NCI-H526 treated with DMSO at 0.1 percent for 48 hours (cell line): Measurements from ENCODE around the gene FBXW11.
"Not testable (repeated sequence)": the region's sequence is repeated elsewhere in the genome, so short reads cannot be mapped to it uniquely, and the experiment has no call there.

Experiments used
- DNase-seq: peaks from one replicate; lab custom pipeline; 2025; lab: John Stamatoyannopoulos, UW

Gene FBXW11

DNA sequence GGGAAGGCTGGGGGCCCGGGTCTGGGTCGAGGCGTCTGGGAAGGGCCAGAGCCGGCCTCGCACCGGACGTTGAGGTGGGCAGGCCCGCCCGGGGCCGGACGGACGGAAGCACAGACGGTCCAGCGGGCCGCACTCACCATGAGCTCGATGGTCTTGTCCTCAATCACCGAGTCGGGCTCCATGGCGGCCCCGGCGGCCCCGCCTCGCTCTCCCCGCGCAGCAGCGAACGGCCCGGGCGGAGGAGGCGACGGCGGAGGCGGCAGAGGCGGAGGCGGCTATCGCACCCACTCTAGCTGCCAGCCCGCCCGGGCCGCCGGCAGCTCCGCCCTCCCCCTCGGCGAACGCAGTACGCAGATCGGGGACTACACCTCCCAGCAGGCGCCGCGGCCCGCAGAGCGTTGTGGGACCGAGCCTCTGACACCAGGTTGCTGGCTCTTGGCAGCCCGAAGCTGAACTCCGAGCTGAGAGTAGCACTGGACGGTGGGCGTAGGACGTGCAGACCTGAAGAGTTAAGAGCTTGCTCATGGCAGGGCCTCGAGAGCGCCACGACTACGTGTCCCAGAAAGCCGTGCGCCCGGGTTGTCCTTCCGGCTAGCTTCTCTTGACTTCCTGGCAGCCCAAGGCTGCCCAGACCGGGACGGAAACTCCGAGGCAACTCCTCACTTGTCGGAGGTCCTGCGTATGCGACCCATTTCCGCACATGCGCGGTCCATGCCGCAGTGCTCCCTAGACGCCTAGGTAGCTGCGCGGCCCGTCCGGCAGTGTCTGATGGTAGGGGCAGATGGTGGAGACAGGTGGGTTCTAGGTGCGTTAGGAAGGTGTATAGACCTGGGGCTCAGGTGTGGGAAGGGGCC is at the start of gene FBXW11:
TSS of gene FBXW11 (minus strand) at position 318 of the 854 bp plus-strand sequence. CDS start at position 182, 136 bp downstream.
- DNase-seq = peak; percentile 87

DNA sequence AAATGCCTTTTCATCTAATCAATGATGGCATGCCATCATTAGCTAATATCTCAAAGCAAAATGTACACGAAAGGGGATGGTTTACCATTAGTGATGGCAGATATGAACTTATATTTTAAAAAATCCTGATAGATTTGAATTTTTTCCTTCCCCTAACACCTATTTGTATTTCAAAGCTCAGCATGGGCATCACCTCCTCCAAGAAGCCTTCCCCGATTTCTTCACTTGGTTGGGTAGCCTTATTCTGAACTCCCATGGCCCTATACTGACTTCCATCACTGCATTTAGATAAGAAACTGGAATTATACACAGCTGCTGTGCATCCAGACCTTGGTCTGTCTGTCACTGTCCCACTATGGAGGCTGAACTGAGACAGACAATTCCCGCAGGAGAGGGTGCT is 49.6 kb upstream of the FBXW11 start:
- no peak for DNase-seq

DNA sequence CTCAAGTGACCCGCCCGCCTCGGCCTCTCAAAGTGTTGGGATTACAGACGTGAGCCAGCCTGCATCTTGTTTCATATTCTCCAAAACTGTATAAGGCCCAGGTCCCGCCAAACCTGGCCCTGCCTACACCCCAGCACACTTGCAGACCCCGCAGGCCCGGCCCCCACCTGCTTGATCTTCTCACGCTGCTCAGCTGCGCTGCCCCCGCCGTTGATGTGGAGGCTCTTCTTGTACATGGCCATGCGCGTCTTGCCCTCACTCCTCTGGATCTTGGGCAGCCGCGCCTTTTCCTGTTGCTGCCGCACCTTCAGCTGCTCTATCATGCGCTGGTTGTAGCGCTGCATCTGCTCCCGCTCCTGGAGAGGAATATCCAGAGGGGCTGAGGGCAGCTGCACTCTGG is 49.0 kb upstream of the FBXW11 start:
- DNase-seq = no peak

DNA sequence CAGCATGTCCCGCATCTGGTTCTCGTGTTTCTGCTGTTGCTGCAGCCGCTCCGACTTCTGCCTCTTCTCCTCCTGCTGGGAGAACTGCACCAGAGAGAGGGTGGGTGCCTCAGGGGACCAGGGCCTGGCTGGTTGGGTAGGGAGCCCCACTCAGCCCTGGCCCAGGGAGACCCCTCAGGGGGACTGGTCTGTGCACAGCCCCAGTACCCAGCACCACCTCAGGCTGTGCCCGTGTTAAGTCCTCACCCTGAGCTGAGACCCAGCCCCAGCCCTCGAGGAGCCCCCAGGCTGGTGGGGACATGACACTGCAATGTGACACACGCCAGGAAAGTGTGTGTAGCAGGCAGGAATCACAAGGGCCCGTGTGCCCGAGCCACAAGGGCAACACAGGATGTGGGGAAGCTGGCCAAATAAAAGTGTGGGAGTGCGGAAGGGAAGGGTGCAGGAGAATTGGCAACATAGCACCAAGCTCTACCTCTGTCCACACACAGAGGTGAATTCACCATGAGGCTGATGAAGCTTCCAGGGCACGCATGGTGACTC is 48.2 kb upstream of the FBXW11 start:
- no peak for DNase-seq

GRCh38 chr5:172052450-172053236 is 46.2 kb upstream of the FBXW11 start:
- no peak for DNase-seq

GRCh38 chr5:172051643-172052339 is 45.4 kb upstream of the FBXW11 start:
- no peak for DNase-seq

- DNase-seq = no peak
These were observed 43.6 kb upstream of the FBXW11 start for GRCh38 chr5:172050080-172050479.

- DNase-seq = no peak
These were observed 42.9 kb upstream of the FBXW11 start for GRCh38 chr5:172049226-172049796.

GRCh38 chr5:172048539-172049101 is 42.2 kb upstream of the FBXW11 start:
- DNase-seq = no peak

- no peak for DNase-seq
These were observed 41.7 kb upstream of the FBXW11 start for GRCh38 chr5:172048170-172048422.

GRCh38 chr5:172046593-172046992 is 40.2 kb upstream of the FBXW11 start:
- no peak for DNase-seq

DNA sequence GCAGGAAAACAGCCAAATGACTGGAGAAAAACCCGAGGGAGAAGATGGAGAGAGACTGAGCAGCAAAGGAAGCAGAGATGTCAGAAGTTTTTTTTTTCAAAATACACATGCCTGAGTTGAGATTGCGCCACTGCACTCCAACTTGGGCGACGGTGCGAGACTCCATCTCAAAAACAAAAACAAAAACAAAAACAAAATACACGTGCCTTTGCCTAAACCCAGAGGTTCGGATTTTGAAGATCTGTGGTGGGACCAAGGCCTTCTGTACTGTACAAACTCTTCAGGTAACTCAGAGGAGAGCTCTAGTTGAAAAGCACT is 38.8 kb upstream of the FBXW11 start:
- no peak for DNase-seq

DNA sequence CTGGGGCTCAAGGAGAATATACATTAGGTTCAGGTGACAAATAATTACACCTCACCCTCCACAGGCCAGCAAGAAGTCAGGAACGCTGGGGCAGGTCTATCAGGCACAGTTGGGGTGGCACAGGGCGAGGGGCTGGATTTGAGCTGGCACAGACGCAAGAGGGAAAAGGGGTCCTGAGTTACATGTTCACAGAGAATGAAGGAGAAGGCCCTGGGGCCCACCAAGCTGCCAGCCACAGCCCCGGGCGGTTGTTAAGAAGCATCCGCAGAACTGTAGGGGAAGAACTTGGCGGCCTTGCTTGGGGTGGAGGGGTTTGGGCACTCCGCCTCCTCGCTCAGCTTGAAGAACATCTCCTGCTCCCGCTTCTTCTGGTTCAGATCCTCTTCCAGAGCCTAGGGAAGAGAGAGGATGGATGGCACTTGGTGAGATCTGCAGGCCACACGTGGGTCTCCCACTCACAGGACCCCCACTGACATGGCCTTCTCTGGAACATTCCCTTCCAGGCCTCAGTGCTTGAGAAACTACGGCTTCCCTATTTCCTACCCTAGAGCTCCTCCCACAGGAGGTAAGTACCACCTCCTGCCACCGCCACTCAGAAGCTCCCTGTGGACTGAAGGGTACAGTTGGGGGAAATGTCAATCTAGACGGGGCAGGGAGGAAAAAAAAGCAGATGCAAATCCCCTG is 38.3 kb upstream of the FBXW11 start:
- no peak for DNase-seq

GRCh38 chr5:172043865-172044264 is 37.4 kb upstream of the FBXW11 start:
- no peak for DNase-seq

DNA sequence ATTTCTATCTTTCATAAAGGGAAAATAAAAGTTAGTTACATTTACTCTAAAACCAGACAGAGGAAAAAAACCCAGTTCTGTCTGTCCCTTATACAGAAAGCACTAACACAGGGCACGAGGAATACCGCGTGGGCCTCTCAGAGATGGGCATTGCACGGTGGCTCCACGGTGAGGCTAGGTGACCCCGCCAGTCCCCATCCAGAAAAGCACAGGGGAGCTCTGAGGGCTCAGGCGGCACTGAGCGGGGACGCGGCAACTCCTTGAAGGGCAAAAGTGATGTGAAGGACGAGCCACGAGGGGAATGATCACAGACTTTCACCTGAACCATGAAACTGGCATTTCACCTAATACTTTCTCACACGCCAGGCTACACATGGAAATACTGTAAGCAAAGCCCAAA is 35.7 kb upstream of the FBXW11 start:
- DNase-seq = no peak

- no peak for DNase-seq
These were observed 31.7 kb upstream of the FBXW11 start for GRCh38 chr5:172038167-172038566.

DNA sequence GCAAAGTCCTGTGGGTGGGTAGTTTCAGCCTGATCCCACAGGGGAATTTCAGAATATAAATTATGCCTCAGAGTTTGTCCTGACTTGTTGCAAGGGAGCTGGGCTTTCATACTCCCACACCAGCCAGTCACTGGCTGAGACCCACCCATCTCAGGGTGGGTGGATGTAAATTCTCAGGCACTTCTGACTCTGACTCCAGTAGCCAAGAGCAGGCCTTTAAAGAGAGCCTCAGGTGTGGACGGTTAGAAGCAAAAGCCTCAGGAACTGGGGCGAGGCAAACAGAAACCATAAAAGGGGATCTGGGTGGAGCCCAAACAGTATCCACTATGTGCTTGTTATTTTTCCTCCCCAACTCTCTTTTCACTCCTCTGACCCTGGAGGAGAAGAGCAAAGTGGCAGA is 28.6 kb upstream of the FBXW11 start:
- DNase-seq = no peak

DNA sequence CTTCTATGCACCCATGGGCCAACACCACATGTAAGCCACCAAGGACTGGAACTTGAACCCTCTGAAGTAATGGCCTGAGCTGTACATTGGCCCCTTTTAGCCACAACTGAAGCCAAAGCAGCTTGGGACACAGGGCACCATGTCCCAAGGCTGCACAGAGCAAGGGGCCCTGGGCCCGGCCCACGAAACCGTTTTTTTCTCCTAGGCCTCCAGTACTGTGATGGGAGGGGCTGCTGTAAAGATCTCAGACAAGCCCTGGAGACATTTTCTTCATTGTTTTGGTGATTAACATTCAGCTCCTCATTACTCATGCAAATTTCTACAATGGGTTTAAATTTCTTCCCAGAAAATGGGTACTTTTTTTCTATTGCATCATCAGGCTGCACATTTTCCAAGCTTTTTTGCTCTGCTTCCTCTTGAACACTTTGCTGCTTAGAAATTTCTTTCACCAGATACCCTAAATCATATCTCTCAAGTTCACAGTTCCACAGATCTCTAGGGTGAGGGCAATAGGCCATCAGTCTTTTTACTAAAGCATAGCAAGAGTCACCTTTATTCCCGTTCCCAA is 25.5 kb upstream of the FBXW11 start:
- DNase-seq = no peak

- DNase-seq = no peak
These were observed 23.4 kb upstream of the FBXW11 start for GRCh38 chr5:172029876-172030275.

GRCh38 chr5:172028167-172028566 is 21.7 kb upstream of the FBXW11 start:
- no peak for DNase-seq

DNA sequence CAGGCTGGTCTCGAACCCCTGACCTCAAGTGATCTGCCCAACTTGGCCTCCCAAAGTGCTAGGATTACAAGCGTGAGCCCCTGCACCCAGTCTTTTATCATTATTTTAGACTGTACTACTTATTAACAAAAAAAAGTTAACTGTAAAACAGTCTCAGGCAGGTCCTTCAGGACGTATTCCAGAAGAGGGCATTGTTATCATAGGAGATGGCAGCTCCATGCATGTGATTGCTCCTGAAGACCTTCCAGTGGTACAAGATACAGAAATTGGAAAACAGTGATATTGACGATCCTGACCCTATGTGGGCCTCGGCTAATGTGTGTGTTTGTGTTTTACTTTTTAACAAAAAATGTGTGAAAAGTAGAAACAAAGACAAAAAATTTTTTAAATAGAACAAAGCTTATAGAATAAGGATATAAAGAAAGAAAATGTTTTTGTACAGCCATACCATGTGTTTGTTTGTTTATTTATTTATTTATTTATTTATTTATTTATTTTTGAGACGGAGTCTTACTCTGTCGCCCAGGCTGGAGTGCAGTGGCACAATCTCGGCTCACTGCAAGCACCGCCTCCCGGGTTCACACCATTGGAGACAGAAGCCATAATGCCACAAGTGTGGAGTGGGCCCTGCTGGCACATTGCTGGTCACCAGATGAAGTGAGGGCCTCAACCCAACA is 13.8 kb upstream of the FBXW11 start:
- DNase-seq = not testable (repeated sequence)
